NCI-H524 (cell line): ENCODE results near the gene ARMH3.

Source experiments
- DNase-seq, 2 experiments: peaks; one replicate each; lab custom pipeline; 2025; lab: John Stamatoyannopoulos, UW

Gene ARMH3

GRCh38 chr10:101895781-101896180, 160.2 kb downstream of the ARMH3 start:
- DNase-seq = no peak

GRCh38 chr10:101894742-101895141, 161.2 kb downstream of the ARMH3 start:
- no peak for DNase-seq

- DNase-seq = no peak
Observed at GRCh38 chr10:101894266-101894665, 161.7 kb downstream of the ARMH3 start.

- no peak for DNase-seq
Observed at GRCh38 chr10:101893510-101894120, 162.4 kb downstream of the ARMH3 start.

GRCh38 chr10:101892782-101893391, 163.1 kb downstream of the ARMH3 start:
- no peak for DNase-seq

GRCh38 chr10:101889256-101890210, 166.4 kb downstream of the ARMH3 start:
- DNase-seq = peak; percentile 11 to 47

- DNase-seq = no peak
Observed at GRCh38 chr10:101888251-101888949, 167.6 kb downstream of the ARMH3 start.

- DNase-seq = no peak
Observed at GRCh38 chr10:101887775-101888174, 168.2 kb downstream of the ARMH3 start.

- DNase-seq = peak in 1 of 2 experiments; percentile 2
Observed at GRCh38 chr10:101886521-101887312, 169.3 kb downstream of the ARMH3 start.

- DNase-seq = no peak
Observed at GRCh38 chr10:101881036-101881774, 174.8 kb downstream of the ARMH3 start.

- no peak for DNase-seq
Observed at GRCh38 chr10:101880232-101880573, 175.8 kb downstream of the ARMH3 start.

GRCh38 chr10:101879456-101880231, 176.3 kb downstream of the ARMH3 start:
- DNase-seq = no peak

GRCh38 chr10:101878869-101879268, 177.1 kb downstream of the ARMH3 start:
- DNase-seq = no peak

GRCh38 chr10:101875068-101875688, 180.8 kb downstream of the ARMH3 start:
- no peak for DNase-seq

GRCh38 chr10:101874252-101874651, 181.7 kb downstream of the ARMH3 start:
- no peak for DNase-seq

GRCh38 chr10:101867931-101868330, 188.0 kb downstream of the ARMH3 start:
- DNase-seq = no peak

GRCh38 chr10:101859530-101859929, 196.4 kb downstream of the ARMH3 start:
- no peak for DNase-seq

GRCh38 chr10:101858723-101859500, 197.1 kb downstream of the ARMH3 start:
- no peak for DNase-seq
